Activated T-helper 1 cell treated with Interleukin-2 at 50 U/mL for 16 hours (primary cell): ENCODE data around the gene UNC80.

ENCODE experiments used
- DNase-seq: peaks from one replicate; pipeline ENCODE4 v3.0.0-alpha.2; 2020; ENCODE audit warnings: low read depth

Gene UNC80

DNA sequence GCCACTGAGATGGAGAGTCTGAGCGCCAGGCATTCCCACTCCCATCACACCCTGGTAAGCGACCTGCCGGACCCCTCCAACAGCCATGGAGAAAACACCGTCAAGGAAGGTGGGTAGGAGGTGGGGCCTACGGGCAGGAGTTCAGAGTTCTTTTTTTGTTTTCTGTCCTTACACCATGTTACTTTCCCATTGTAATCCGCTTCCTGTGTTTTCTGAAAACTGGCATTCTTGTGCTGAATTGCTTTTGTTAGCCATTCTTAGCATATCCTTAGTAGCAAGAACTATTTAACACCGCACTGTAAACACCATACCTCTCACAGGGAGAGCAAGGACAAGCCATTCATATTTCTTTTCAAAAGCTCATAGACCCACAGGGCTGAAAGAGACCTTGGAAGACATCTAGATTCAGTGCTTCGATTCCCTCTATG lies 46.2 kb downstream of the UNC80 start:
- DNase-seq: no peak

DNA sequence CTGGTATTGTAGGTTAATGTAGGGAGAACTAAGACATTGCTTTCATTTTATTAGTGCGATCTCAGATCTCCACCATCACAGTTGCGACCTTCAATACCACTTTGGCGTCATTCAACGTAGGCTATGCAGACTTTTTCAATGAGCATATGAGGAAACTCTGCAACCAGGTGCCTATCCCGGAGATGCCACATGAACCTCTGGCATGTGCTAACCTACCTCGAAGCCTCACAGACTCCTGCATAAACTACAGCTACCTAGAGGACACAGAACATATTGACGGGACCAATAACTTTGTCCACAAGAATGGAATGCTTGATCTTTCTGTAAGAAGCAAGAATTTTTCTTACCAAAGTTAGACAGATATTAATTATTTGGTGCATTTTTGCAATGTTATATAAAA lies 47.3 kb downstream of the UNC80 start:
- no peak for DNase-seq

DNA sequence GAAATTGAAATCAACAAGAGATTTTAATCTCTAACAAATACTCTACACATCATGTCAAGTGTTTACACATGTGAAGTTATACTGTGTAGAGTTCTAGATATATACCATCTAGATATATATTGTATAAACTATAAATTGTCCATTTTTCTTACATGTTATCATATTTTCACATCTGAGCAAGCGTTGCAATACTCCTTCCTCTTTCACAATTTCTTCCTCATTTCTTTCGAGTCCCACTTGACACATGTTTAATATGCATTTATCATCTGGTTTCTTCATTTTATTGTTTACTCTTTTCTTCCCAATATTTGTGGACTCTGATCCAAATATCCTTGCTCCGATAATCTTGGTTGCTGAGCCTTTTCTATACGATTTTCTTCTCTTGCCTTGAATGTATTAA lies 50.2 kb downstream of the UNC80 start:
- DNase-seq: no peak

DNA sequence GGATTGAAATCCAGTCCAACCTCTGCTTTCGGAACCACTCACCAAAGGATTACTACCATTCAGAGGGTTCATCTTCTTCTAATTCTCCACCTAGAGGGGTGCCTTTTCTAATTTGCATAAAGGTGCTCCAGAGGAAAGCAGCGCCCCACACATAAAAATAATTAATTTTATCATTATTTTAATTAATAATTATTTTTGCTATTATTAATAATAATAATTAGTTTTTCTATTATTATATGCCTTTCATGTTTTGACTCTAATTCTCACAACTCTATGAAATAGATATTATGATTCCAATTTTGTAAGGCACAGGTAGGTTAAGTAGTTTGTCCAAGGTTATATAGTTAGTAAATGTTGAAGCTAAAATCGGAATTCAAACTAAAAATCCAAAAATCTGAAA lies 51.9 kb downstream of the UNC80 start:
- no peak for DNase-seq

DNA sequence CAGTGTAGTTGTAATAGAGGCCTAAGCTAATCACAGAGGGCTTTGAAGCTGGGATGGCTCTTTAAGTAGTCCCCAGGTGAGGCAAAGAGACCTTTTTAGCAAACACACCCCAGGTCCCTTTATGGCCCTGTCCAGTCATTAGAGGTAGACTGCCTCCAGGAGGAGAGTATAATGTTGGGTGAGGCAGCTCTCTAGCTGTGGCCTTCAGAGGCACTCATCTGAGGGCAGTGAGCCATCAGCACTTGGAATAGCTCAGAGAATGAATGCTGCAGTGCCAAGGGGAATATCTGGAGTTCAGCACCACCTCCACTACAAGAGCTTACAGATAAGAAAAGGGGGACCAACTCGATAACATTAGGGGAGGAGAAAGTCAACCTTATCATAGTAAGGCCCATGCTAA lies 52.8 kb downstream of the UNC80 start:
- no peak for DNase-seq

DNA sequence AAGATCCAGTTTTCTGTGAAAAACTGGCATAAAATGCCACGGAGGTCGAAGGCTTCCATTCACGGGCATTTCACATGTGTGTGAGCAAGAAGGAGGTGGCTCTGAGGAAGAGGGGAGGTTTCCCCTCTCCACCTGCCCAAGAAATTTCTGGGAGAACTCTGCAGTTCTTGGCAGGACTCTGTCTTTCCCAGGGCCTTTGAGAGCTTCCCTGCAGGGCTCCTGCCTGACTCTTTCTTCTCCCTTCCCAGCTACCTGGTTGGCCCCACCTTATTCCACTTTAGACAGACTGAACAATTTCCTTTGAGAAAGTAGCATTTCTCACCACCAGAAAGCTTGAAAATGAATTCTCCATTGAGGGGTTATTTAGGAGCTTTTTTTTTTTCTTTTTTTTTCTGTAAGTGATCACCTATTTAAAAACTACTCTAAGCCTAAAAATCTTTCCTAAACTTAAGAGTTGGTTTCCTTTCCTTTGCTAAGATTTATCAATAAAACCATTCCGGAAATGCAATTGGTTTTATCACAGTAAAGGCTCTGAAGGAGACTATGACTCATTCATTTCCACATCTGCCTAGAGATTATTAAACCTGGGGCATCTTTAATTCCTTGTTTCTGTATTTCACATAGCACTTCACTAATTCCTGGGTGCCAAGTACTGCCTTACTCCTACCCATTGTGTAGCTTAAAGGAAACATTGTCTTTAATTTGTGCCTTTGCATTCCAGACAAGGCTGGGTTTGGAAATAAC lies 59.3 kb downstream of the UNC80 start:
- no peak for DNase-seq

DNA sequence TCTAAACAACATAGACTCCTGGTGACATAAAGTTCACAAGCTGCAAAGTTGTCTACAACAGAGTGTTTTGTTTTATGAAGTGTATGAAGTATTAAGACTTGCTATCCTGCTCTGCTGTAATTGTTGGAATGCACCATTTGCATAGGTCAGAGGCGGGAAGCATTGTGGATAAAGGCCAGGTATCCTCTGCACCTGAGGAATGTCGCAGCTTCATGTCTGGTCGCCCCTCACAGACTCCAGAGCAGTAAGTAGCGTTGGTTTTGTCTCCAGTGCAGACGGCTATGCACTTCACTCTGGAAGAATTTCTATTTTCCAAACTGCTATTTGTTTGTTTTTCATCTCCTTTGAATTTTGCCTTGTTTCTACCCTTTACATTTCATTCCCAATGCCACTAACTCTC lies 63.1 kb downstream of the UNC80 start:
- DNase-seq: no peak

DNA sequence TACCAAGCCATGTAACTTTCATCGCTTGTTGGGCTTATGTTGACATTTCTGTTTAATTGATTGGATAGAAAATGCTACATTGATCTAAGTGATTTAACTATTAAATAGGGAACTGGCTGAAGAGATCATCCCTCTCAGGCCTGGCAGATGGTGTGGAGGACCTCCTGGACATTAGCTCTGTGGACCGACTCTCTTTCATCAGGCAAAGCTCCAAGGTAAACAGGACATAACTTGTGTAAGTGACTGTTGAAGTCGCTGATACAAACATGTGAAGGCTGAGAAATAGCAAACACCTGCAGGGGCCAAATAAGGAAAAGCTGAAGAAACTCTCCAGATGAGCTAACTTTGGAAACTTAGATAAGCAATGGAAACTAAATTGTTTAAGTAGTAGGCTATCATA lies 68.8 kb downstream of the UNC80 start:
- no peak for DNase-seq

DNA sequence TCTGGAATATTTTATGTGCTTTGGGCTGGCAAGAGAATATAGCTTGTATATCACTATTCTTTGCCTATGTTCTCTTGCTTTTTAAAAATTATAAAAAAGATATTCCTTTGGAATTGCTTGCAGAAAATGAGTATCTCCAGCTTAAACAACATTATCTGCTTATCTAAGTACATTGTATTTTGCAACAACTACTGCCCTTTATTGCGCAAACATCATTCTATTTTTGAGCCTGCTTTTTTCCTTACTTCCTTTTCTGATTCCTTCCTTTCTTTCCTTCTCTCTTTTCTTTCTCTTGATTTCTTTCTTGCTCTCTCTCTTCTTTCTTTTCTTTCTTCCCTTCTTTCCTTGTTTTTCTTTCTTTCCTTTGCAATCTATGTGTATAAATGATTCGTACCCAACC lies 74.0 kb downstream of the UNC80 start:
- no peak for DNase-seq

DNA sequence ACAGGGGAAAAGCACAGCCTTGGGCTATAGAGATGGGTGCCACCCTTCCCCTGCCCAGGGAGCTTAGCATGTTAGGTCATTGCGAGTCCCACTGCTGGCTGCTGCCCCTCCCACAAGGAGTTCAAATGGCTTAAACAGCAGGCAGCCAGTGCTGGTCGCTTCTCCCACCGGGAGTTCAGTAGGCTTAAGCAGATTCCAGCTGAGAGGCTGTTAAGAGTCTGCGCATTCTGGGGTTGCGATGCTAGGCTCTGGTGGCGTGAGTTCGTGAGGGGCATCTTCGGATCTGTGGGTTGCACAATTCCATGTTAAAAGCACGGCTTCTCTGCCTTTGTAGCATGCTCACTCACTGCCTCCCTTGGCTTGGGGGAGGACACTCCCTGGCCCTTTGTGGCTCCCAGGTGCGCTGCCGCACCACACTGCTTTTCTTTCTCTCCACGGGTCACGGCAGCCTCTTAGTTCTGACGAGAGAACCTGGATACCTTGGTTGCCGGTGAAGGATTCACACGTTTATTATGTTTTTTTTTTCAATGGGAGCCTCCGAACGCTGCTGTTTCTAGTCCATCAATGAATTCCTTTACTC lies 93.2 kb downstream of the UNC80 start:
- DNase-seq: no peak

DNA sequence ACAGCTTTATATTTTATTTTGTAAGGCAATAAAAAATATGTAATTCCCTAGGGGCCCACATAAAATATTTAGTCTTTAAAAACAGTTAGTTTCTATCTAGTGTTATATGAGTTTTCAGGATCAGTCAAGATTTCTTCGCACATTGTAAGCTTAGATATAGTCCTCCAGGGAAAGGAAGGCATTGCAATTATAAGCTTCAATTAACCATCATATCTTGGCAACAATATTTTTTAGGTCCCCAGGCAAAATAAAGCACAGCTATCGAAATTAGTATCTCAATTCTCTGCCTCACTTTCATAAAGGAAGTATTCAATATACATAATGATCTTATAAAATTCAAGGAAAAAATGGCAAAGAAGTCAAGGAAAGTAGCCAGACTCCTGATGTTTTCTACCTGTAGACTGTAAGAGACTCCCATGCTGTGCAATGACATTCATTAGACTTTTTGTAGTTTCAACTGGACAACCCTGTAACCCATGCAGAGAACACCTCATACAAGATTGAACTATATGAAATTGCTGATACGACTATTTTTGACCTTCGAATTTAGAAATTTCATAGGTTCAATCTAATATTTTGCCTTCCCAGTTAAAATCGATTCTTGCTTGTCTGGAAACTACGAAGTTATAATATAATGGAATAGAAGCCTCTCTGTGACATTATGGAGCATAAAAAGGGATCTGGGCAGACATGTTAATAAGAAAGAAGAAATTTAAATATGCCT lies 96.8 kb downstream of the UNC80 start:
- DNase-seq: no peak

DNA sequence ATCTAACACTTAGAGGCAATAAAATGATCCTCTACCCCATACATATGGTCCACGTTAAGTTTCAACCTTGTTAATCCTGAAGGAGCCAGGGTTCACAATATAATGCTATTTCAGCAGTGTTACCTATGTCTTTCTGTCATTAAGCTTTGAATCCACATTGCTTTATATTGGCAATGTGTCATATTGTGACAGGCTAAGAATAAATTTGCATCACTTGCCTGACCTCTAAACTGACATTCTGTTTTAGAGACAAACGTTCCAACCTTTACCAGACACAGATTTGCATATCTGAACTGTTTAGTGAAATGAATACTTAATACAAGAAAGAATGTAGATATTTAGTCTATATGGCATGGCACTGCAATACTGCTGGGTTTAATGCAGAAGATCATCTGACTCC lies 98.4 kb downstream of the UNC80 start:
- no peak for DNase-seq

DNA sequence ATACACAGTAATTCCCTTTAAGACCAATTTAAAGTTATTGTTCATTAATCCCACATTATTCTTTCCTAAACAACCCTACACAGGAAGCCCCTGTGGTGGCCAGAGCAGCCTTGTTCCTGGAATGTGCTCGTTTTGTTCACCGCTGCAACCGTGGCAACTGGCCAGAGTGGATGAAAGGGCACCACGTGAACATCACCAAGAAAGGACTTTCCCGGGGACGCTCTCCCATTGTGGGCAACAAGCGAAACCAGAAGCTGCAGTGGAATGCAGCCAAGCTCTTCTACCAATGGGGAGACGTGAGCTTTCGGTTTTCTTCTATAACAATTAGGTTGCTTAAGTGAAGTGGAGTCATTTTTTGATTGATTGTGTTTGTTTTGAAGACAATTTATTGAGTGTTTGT lies 101.0 kb downstream of the UNC80 start:
- DNase-seq: no peak

DNA sequence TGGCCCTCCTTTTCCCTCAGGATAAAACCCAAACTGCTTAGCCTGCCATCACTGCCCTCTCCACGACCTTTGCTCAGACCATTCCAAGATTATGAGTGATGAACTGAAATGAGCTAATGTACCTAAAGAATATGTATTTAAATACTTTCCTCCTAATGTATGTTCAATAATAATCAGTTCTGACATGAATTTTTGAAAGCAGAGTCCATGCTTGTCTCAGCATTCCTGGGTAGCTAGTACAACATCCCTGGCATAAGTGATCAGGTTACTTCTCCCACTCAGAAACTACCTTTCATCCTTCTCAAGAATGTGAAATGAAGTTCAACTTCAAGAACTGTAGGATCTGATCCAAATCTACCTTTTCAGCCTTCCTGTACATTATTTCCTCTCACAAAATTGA lies 103.6 kb downstream of the UNC80 start:
- DNase-seq: no peak

DNA sequence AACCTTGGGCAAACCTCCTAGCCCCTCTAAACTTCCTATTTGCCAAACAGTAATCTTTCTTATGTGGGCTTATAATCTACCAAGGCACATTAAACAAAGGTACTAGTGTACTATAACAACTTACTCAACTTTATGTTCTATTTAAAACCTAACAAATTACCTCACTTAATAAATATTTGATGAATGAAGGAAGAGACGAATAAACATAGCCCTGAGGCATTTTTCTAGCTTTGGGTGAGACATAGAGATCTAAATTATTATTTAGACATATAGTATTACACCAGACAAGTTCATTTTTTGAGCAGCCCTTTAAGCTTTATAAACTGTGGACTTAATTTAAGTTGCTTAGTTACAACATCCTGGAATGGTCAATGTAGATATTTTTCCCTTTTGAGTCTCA lies 104.6 kb downstream of the UNC80 start:
- no peak for DNase-seq

DNA sequence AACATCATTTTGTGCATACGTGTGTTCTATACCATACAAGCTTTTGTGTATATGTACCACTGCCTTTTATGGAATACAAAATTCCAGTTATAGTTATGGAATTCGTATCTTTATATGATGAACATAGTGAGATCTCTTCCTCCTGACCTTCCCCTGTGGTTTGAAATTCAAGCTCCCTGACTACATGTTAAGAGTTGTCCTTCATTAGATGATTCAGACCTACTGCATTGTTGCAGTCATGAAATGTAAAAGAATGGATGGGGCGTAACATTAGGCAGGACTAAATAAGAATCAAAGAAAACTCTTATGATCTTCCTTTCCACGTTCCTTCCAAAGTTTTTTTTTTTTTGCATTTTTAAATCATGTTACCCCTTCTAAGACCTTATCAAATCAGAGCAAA lies 107.1 kb downstream of the UNC80 start:
- no peak for DNase-seq

DNA sequence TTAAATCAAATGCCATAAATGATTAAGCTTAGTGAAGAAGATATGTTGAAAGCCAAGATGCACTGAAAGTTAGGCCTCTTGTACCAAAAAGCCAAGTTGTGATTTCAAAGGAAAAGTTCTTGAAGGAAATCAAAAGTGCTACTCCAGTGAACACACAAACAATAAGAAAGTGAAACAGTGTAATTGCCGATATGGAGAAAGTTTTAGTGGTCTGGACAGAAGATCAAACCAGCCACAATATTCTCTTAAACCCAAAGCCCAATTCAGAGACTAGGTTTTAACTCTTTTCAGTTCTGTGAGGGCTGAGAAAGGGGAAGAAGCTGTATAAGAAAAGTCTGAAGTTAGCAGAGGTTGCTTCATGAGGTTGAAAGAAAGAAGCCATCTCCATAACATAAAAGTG lies 129.0 kb downstream of the UNC80 start:
- no peak for DNase-seq

DNA sequence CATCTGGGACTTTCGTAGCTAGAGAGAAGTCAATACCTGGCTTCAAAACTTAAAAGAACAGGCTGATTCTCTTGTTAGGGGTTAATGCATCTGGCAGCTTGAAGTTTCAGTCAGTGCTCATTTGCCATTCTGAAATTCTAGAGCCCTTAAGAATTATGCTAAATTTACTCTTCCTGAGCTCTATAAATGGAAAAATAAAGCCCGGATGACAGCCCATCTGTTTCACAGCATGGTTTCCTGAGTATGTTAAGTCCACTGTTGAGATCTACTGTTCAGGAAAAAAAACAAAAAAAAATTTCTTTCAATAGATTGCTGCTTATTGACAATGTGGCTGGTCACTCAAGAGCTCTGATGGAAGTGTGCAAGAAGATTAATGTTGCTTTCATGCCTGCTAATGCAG lies 129.5 kb downstream of the UNC80 start:
- no peak for DNase-seq

DNA sequence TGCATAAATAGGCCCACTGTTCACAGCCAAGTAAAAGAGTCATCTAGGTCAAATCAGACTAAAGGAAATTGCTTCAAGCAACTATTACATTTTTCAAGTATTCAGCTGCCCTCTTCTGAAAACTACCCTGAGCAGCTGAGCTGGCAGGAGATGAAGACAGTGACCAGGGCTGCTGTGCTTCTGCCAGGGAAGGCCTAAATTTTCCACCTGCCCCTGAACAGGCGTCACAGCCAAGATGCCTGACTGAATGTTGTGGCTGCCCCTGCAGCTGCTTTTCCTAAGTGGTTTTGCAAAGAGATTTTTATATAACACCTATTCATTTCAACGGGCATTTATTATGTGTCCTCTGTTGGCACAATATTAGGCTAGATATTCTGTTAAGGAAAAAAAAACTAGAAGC lies 134.1 kb downstream of the UNC80 start:
- no peak for DNase-seq

DNA sequence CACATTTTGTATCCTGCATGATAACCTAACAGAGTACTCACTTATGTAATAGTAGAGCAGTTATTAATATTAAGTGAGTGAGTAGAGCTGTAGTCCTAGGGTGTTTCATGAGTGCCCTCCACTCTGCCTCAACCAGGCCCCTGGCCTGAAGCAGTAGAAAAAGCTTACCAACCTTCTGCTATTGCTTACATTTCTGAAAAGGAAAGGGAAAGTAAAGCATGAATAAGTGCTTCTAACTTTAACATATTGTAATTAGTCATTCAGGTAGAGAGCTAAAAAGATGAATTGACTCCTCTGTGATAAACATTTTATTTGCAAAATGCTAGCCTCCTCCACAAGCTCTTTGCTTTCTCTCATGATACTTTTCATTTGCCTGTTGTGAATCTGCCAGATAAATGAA lies 136.1 kb downstream of the UNC80 start:
- DNase-seq: no peak

DNA sequence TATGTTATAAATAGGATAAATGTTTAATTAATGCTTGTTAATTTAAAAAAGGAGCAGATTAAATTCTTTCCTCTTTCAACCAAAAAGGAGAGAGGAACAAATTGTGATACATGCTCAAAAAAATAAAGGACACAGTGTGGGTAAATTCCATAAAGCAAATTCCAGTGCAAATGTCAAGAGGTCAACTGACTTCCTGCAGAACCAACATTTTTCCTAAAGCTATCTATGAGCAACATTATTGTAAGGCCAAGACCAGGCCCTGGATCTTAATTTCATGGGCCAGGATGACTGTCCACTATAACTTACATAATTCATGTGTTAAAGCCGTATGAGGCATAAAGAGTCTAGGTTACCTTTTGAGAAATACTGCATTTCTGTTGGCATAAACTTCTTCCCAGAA lies 136.9 kb downstream of the UNC80 start:
- no peak for DNase-seq

DNA sequence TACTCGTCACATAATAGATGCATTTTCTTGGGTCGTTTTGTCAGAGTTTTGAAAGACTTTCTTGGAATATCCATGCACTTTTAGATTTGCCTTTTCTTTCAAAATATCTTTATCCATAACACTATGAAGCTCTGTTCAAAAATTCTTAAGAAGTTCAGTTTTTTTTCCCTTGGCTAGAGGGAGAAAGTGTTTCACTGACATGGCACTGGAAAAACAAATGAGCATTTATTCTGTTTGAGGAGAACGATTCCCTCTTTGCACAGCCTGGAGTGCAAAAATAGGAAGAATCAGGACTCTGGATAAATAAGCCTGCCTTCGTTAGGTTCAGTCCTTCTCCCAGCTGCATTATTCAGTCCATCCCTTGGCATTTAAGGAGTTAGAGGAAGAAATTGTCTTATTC lies 139.9 kb downstream of the UNC80 start:
- no peak for DNase-seq

DNA sequence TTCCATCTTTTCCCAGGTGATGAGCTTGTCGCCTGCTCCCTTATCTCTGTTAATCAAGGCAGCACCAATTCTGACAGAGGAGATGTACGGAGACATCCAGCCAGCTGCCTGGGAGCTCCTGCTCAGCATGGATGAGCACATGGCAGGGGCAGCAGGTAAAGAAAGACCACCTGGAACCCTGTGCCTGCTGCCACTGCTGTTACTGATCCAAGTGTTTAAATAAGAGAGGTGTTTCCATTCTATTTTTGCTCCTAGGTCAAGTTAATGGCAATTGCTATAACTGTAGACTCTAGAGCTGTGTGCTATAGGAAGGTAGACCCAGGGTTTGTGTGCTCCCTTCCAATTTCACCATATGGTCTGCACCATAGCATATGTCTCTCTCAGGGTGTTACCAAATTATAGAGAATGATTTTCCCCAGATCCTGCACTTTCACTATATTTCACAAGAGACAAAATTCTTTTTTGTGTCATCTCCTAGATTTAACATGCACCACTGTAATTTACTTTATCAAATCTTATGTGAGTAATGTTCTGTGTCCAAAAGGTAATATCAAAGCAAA lies 142.2 kb downstream of the UNC80 start:
- no peak for DNase-seq
